Limb (tissue), 2 donors: ENCODE measurements around the gene CNOT8.

ENCODE experiments used
- DNase-seq, 2 donors: peaks; one replicate each; pipeline ENCODE4 v3.0.0-alpha.2; 2016; ENCODE audit errors: extremely low spot score in 2 of 2

CNOT8 gene

DNA sequence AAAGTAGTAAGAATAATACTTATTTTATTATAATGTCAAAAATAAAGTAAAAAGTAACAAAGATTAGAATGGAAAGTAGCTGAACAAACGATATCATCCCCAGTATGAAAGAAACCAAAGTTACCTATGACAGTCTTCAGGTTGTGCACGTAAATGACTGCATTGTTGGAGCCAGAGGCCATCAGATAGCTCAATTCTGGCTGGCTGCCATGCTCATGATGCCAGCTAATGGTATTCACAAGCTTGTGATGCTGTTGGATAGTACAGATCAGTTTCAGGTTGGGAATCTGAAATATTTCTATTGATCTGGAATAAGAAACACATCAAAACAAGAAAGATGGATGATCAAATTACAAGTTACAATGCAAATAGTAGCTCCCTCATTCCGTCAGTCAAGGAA, 58.4 kb downstream of the CNOT8 start:
- DNase-seq: no peak

DNA sequence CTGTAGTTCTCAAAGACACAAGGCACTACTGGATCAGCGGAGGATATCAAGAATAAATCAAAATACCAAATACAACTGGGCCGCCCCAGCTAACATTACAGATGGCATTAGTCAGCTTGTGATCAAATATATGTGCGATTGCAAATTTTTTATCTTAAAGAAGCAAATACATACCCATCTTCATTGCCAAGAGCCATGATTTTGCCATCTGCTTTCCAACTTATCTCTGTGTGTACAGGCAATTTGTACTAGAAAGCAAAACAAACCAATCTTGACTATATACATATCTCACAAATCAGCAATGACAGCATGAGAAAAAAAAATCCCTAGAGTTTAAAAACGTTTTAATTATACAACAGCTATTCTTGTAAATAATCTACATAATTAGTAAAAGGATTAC, 59.3 kb downstream of the CNOT8 start:
- no peak for DNase-seq

DNA sequence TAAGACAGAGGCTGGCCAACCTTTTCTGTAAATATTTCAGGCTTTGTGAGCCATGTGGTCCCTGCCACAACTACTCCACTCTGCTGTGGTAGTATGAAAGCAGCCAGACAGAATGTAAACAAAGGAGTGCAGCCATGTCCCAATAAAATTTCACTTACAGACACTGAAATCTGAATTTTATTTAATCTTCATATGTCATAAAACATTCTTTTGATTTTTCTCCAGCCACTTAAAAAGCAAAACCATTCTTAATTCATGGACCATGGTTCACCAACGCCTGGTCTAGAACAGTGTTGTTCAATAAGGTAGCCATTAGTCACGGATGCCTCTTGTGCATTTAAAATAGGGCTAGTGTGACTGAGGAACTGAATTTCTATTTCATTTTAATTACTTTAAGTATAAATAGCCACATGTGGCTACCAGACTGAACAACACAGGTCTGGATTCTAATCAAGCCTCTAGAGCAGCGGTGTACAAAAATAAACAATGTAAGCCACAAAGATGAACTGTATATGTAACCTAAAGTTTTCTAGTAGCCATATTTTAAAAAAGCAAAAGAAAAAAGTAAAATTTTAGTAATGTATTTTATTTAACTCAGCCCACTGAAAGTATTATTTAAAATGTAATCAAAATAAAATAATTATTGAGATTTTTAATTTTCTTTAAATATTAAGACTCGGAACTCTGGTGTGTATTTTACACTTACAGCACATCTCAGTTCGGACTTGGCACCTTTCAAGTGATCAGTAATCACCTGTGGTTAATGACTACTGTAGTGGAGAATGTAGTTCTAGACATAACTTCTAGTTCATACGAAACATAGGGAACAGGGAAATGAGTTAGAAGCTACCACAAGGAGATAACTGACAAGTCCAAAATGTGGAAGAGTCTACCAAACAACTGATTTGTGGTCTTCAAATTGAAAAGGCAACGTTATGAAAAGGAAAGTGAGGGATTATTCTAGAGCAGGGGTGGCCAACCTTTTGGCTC, 65.3 kb downstream of the CNOT8 start:
- DNase-seq: no peak
